HCT116 (cell line): ENCODE results near the gene DGCR6L. TPM values are rescaled to one million over a fixed set of nuclear protein-coding genes. Genes with fewer than 3 reads are reported as not detected.
"Not testable (repeated sequence)": the region's sequence is repeated elsewhere in the genome, so short reads cannot be mapped to it uniquely, and the experiment has no call there.

Experiments
- ATAC-seq: fragments of 200-7000 bp; cut with Tn5 transposase; 2 replicates; pipeline ENCODE4 v1.9.1; 2020; ENCODE audit warnings: mild to moderate bottlenecking, moderate library complexity
- BruUV-seq: library from RNA; stranded (reverse); fragments of 400-500 nt; replicated peaks from 2 replicates; lab custom pipeline; 2021; lab: Mats Ljungman, UMichigan
- CTCF ChIA-PET: fragments of 300-600 bp; sonication (Branson Sonifier 250); formaldehyde crosslinking; loops from one replicate; lab custom pipeline; 2021; ENCODE audit warnings: antibody characterized with exemption; lab: Charles Lee
- POLR2A ChIA-PET: fragments of 300-600, 350-600 bp; sonication (Branson Sonifier 250); formaldehyde crosslinking; loops from one replicate; lab custom pipeline; 2021; ENCODE audit warnings: antibody characterized with exemption; lab: Charles Lee
- RAD21 ChIA-PET, 2 experiments: fragments of 300-600 bp; sonication (Branson Sonifier 250); formaldehyde crosslinking; loops; one replicate each; lab custom pipeline; 2023; ENCODE audit warnings: low total read pairs in 2 of 2; ENCODE audit not compliant: uncharacterized antibody in 2 of 2, unreplicated experiment in 2 of 2, low non-redundant PET in 1 of 2; lab: Charles Lee
- DNase-seq: peaks from one replicate; pipeline ENCODE4 v3.0.0-alpha.2; 2010; ENCODE audit warnings: low read depth, low spot score
- H2AFZ ChIP-seq: fragments of 200-600 bp; shearing (Covaris generic), sonication (generic); 2 replicates; pipeline ENCODE4 v1.6.1; 2017; ENCODE audit warnings: low read depth, mixed run types, mixed read lengths, antibody characterized with exemption, low read length; ENCODE audit not compliant: poor library complexity, severe bottlenecking
- H3K27ac ChIP-seq: 2 replicates; pipeline ENCODE4 v1.5.1; 2012; ENCODE audit warnings: low read depth, low read length
- H3K27me3 ChIP-seq: fragments of 200-600 bp; sonication (generic); 2 replicates; pipeline ENCODE4 v1.6.1; 2016; ENCODE audit warnings: mixed run types, low read length, mixed read lengths; ENCODE audit not compliant: insufficient read depth
- H3K36me3 ChIP-seq, 2 experiments: fragments of 200-500 bp in 1 of 2; fragments of 200-600 bp in 1 of 2; sonication (Bioruptor generic) in 1 of 2; sonication (generic) in 1 of 2; 2 replicates each; pipeline versions ENCODE4 v1.5.1 to v1.6.1; 2014 to 2016; ENCODE audit warnings: low read length in 2 of 2, inconsistent platforms in 1 of 2, mixed read lengths in 1 of 2, mixed run types in 1 of 2; ENCODE audit not compliant: insufficient read depth in 2 of 2, control insufficient read depth in 1 of 2
- H3K4me1 ChIP-seq, 2 experiments: fragments of 200-600 bp in 1 of 2; sonication (generic) in 1 of 2; 2 replicates each; pipeline versions ENCODE4 v1.5.1 to v1.6.1; 2012 to 2017; ENCODE audit warnings: low read length in 2 of 2, inconsistent platforms in 1 of 2, mild to moderate bottlenecking in 1 of 2, mixed read lengths in 1 of 2, mixed run types in 1 of 2, moderate library complexity in 1 of 2; ENCODE audit not compliant: insufficient read depth in 2 of 2, control insufficient read depth in 1 of 2
- H3K4me2 ChIP-seq: fragments of 200-600 bp; sonication (generic); 2 replicates; pipeline ENCODE4 v1.6.1; 2017; ENCODE audit warnings: mixed run types, low read length, mixed read lengths
- H3K4me3 ChIP-seq, 2 experiments: fragments of 200-600 bp in 1 of 2; sonication (generic) in 1 of 2; replicated peaks in 1 of 2; 2 replicates each; pipeline ENCODE4 v1.5.1; 2011 to 2016; ENCODE audit warnings: low read length in 2 of 2, control low read depth in 1 of 2, low read depth in 1 of 2, mild to moderate bottlenecking in 1 of 2, mixed read lengths in 1 of 2, mixed run types in 1 of 2
- H3K79me2 ChIP-seq: fragments of 200-600 bp; sonication (generic); 2 replicates; pipeline ENCODE4 v1.6.1; 2017; ENCODE audit warnings: mild to moderate bottlenecking, mixed run types, low read length, moderate library complexity, mixed read lengths; ENCODE audit not compliant: insufficient read depth
- H3K9ac ChIP-seq: fragments of 200-600 bp; sonication (generic); 2 replicates; pipeline ENCODE4 v1.6.1; 2016; ENCODE audit warnings: low read length, mixed read lengths
- H3K9me2 ChIP-seq: fragments of 200-600 bp; sonication (generic), shearing (Covaris generic); 2 replicates; pipeline ENCODE4 v1.6.1; 2017; ENCODE audit warnings: mixed run types, mild to moderate bottlenecking, moderate library complexity; ENCODE audit not compliant: insufficient read depth
- H3K9me3 ChIP-seq, 2 experiments: fragments of 200-500 bp in 1 of 2; fragments of 200-600 bp in 1 of 2; sonication (Bioruptor generic) in 1 of 2; sonication (generic) in 1 of 2; 2 replicates each; pipeline ENCODE4 v1.6.1; 2014 to 2017; ENCODE audit warnings: low read length in 2 of 2, mixed read lengths in 2 of 2, inconsistent platforms in 1 of 2, low read depth in 1 of 2, mild to moderate bottlenecking in 1 of 2, mixed run types in 1 of 2, moderate library complexity in 1 of 2; ENCODE audit not compliant: control insufficient read depth in 1 of 2, insufficient read depth in 1 of 2
- H4K20me1 ChIP-seq: fragments of 200-600 bp; sonication (generic), shearing (Covaris generic); 2 replicates; pipeline ENCODE4 v1.6.1; 2017; ENCODE audit warnings: mixed run types, mild to moderate bottlenecking, moderate library complexity; ENCODE audit not compliant: insufficient read depth
- RAD21 ChIP-seq: IDR thresholded peaks from 2 replicates; pipeline ENCODE4 v1.6.1; 2012; ENCODE audit warnings: low read depth, mild to moderate bottlenecking
- intact Hi-C: fragments of 100-400 bp; cut with micrococcal nuclease; formaldehyde crosslinking; loops from 2 replicates; pipeline ENCODE4 v1.10.0; 2022
- total RNA-seq: library from RNA; stranded (reverse); gene quantifications from one replicate; pipeline ENCODE4 v1.2.1, GENCODE V29; 2021; ENCODE audit not compliant: unreplicated experiment
- TF ChIP-seq, protein P1 (sequence below), 3 experiments: fragments of 200-600 bp in 1 of 3; sonication (generic) in 1 of 3; IDR thresholded peaks in 2 of 3; conservative IDR thresholded peaks in 1 of 3; 2 replicates each; pipeline ENCODE4 v1.5.1; 2012 to 2017; ENCODE audit warnings: low read depth in 2 of 3, low read length in 2 of 3, antibody characterized with exemption in 1 of 3, borderline replicate concordance in 1 of 3, control low read depth in 1 of 3, mild to moderate bottlenecking in 1 of 3, mixed read lengths in 1 of 3, mixed run types in 1 of 3, moderate library complexity in 1 of 3; ENCODE audit not compliant: insufficient read depth in 1 of 3
- TF ChIP-seq, protein P2 (sequence below): IDR thresholded peaks from 2 replicates; pipeline ENCODE4 v1.6.1; 2012

Gene DGCR6L
- total RNA-seq, 1 experiment from 2014 or later = 44.9 TPM

DNA sequence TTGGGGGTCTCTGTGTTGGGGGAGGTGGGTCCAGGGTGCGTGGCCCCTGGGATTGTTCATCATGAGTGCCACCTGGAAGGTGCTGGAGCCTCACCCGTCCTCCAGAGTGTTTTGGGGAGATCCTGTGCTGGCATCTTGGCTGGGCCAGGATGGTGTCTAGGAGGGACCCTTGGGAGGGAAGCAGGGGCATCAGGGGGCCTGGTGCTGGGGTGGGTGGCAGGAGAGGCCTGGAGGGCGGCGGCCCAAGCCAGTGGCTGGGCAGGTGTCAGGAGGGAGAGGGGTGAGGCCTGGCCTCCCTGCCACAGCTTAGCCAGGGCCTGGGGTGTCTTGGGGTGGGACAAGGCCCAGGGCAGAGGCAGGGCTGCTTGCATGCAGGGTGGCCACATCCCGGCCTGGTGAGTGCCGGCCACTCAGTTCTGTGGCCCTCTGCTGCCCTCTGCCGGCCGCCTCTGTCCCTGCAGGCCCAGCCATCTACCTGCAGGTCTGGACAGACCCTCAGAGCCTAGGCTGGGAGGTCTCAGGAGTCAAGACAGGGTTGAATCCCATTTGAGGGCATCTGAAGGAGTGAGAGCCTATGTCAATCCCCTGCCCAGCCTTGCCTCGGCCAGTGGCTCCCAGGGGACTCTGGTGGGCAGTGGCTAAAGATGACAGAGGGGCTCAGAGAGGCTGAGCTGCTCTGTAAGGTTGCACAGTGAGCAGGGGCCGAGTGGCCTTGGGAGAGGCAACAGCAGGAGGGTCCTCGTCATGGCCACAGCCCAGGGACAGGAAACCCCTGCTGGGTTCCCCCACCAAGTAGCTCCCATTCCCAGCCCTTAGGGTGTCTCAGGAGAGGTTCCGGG, 34.2 kb downstream of the DGCR6L start:
- H4K20me1 ChIP-seq, DNase-seq, H3K27ac ChIP-seq, H3K27me3 ChIP-seq, H3K36me3 ChIP-seq, H3K9me2 ChIP-seq: not testable (repeated sequence)
- TF ChIP-seq, protein P1, sequence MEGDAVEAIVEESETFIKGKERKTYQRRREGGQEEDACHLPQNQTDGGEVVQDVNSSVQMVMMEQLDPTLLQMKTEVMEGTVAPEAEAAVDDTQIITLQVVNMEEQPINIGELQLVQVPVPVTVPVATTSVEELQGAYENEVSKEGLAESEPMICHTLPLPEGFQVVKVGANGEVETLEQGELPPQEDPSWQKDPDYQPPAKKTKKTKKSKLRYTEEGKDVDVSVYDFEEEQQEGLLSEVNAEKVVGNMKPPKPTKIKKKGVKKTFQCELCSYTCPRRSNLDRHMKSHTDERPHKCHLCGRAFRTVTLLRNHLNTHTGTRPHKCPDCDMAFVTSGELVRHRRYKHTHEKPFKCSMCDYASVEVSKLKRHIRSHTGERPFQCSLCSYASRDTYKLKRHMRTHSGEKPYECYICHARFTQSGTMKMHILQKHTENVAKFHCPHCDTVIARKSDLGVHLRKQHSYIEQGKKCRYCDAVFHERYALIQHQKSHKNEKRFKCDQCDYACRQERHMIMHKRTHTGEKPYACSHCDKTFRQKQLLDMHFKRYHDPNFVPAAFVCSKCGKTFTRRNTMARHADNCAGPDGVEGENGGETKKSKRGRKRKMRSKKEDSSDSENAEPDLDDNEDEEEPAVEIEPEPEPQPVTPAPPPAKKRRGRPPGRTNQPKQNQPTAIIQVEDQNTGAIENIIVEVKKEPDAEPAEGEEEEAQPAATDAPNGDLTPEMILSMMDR (IDR thresholded peaks at IDR 0.05 in 2 of 3, conservative IDR thresholded peaks at IDR 0.05 in 1 of 3; ENCODE audit: borderline replicate concordance in 1 of 3, insufficient read depth in 1 of 3, low read depth in 2 of 3, low read length in 2 of 3) = peak; percentile 61 to 78 (median 70); a peak in 5 of 6 replicates
- peak; percentile 81 for TF ChIP-seq RAD21
- TF ChIP-seq, all 23 proteins: peak for 2; not testable (repeated sequence) for 21
- H2AFZ ChIP-seq, H3K79me2 ChIP-seq, BruUV-seq, H3K4me2 ChIP-seq, POLR2A ChIA-PET, H3K4me3 ChIP-seq, H3K4me1 ChIP-seq, H3K9ac ChIP-seq, H3K9me3 ChIP-seq: not testable (repeated sequence)
- ATAC-seq = peak; percentile 95
- ChIA-PET RAD21 (interaction anchor here in 1 of 2 experiments (1.9 kb wide), 1 partner anchor 129 kb away, joined by 6 read pairs; no protein-coding TSS in a partner anchor), CTCF (interaction anchor here (2.0 kb wide), 1 partner anchor 129 kb away, joined by 12 read pairs; no protein-coding TSS in a partner anchor)
- intact Hi-C loops = loop anchor here (1.0 kb wide), 1 partner anchor 128 kb away; no protein-coding TSS in a partner anchor

DNA sequence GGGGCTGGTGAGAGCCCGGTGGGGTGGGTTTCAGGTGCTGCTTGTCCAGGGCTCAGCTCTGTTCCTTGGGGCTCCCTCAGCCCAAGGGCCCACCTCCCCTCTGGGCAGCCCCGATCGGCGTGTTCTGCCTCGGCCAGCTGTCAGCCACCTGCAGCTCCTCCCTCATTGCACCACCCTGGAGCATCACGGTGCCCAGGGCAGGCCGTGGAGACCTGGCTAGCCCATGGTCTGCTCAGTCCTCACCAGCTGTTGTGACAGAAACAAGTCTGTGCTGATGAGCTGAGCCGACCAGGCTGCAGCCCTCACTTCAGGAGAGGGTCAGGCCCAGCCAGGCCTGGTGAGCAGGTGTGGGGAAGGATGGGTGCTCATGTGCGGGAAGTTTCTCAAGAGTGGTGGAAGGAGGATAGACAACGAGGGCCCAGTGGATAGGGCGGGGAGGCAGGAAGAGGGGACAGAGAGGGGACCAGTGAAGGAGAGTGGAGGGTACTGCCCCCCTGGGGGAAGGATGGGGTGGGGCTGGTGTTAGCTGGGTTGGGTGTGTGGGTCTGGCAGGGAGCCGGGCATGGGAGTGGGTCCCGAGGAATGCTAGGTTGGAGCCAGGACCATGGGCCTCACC, 35.3 kb downstream of the DGCR6L start:
- ChIA-PET RAD21 (interaction anchor here in 1 of 2 experiments (1.0 kb wide), 1 partner anchor 128 kb away, joined by 3 read pairs; no protein-coding TSS in a partner anchor), CTCF (interaction anchor here (1.9 kb wide), 1 partner anchor 127 kb away, joined by 13 read pairs; no protein-coding TSS in a partner anchor), POLR2A (no interaction called here)
- no peaks in the 10 kb centered on the region for H3K9me3 ChIP-seq
- BruUV-seq = no TSS peak
- TF ChIP-seq, protein P1 (IDR thresholded peaks at IDR 0.05 in 2 of 3, conservative IDR thresholded peaks at IDR 0.05 in 1 of 3; ENCODE audit: borderline replicate concordance in 1 of 3, insufficient read depth in 1 of 3, low read depth in 2 of 3, low read length in 2 of 3) = no peak
- TF ChIP-seq, protein P2, sequence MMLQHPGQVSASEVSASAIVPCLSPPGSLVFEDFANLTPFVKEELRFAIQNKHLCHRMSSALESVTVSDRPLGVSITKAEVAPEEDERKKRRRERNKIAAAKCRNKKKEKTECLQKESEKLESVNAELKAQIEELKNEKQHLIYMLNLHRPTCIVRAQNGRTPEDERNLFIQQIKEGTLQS = no peak
- DNase-seq (no peak), ATAC-seq (no peak)
- no peak overlapping the region for H2AFZ ChIP-seq
- H3K4me1 ChIP-seq = peaks cover 0 to 5% of the 10 kb centered on the region in 2 experiments; a peak in 2 of 4 replicates
- no peaks in the 10 kb centered on the region for H3K79me2 ChIP-seq
- no peak overlapping the region for H3K27ac ChIP-seq
- H3K9ac ChIP-seq = no peak overlapping the region
- H4K20me1 ChIP-seq = no peaks in the 10 kb centered on the region
- no peaks in the 10 kb centered on the region for H3K27me3 ChIP-seq
- no peak overlapping the region for H3K4me3 ChIP-seq
- H3K36me3 ChIP-seq = no peaks in the 10 kb centered on the region
- H3K9me2 ChIP-seq = no peaks in the 10 kb centered on the region
- intact Hi-C loops = loop anchor here (1.0 kb wide), 1 partner anchor 127 kb away; no protein-coding TSS in a partner anchor
- no peak overlapping the region for H3K4me2 ChIP-seq
